GM10266 (cell line): Measurements from ENCODE around the gene STARD10.

Experiments used
- DNase-seq: peaks from one replicate; pipeline ENCODE4 v3.0.0; 2012; ENCODE audit errors: extremely low spot score
- CTCF ChIP-seq: IDR thresholded peaks from 2 replicates; pipeline ENCODE4 v1.5.1; 2012; ENCODE audit warnings: mild to moderate bottlenecking, low read depth; ENCODE audit not compliant: control insufficient read depth, insufficient read depth; ENCODE audit errors: missing control alignments

STARD10 gene

GRCh38 chr11:72719551-72719950 lies 74.3 kb downstream of the STARD10 start:
- DNase-seq = no peak

GRCh38 chr11:72719144-72719543 lies 74.7 kb downstream of the STARD10 start:
- no peak for TF ChIP-seq CTCF
- DNase-seq = no peak

More at GRCh38 chr11:72719551-72719950, 74.3 kb downstream of the STARD10 start:
- no peak for TF ChIP-seq CTCF

DNA sequence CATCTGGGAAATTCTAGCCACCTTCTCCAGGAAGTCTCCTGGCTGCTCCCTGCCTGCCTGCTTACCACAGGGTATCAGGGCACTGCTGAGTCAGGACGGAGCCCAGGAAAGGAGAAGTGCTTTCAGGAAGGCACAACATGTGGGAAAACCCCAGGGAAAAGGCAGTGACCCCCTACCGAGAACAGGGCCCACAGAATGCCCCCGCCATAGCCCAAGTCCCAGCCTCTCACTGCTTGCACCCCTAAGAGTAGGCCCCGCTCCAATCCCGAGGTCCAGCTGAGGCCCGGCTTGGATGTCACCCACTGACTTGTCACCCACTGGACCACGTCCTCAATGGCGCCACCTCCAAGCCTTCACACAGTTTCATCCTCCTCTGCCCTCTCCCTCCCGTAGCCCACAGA lies 75.7 kb downstream of the STARD10 start:
- no peak for TF ChIP-seq CTCF
- no peak for DNase-seq

GRCh38 chr11:72716788-72717435 lies 76.9 kb downstream of the STARD10 start:
- no peak for DNase-seq
- TF ChIP-seq CTCF = no peak

- DNase-seq = no peak
- no peak for TF ChIP-seq CTCF
These were observed 77.6 kb downstream of the STARD10 start for GRCh38 chr11:72716290-72716689.

DNA sequence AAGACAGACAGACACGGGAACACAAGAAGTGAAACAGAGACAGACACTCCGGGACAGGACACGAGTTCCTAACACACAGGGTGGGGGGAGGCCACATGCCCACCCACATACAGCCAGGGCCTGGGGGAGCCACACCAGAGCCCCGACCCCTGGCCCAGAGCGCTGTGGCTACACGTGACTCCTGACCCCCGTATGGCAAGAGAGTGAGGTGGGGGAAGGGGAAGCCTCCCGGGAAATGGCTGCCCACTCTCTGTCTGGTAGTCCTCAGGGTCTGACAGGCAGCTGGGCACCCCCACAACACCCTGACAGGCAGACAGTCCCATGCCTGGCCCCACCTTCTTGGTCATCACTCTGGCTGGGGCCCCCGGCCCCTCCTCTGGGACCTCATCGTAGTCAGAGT lies 81.0 kb downstream of the STARD10 start:
- TF ChIP-seq CTCF = no peak
- no peak for DNase-seq

DNA sequence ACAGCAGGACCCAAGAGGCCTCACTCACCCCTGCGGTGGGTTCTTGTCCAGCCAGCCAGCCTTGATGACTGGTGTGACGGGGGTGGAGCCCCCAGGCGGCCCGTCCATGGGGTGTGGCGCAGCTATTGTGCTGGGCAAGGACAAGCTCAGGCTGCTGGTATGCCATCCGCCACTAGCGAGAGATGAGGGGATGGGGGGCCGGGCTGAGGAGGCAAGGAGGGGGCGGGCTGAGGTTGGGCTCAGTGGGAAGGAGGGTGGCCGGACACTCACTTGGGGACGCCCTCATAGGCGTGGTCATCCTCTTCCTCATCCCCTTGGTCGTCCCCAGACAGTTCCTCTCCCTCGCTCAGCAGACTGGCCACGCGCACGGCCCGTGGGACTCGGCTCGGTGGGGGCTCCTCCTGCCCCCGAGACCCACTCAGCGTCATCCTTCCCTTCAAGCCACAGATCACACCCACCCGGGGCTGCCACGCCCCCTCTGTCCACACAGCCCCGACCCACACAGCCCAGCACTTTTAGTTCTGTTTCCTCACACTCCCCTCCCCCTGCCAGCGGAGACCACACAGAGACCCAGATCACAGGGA lies 81.6 kb downstream of the STARD10 start:
- no peak for TF ChIP-seq CTCF

More for the DNA sequence above, 81.6 kb downstream of the STARD10 start:
- no peak for DNase-seq
